ENCODE results near the gene WDR54.

- TF ChIP-seq POLR2AphosphoS5 (IDR thresholded peaks at IDR 0.05; ENCODE audit: borderline replicate concordance, low read depth, low read length) (peak; percentile 79; the same call in 1 of the 2 replicates), EZH2 (IDR thresholded peaks at IDR 0.05) (no peak), FOXP2 (optimal IDR thresholded peaks at IDR 0.05; ENCODE audit: control extremely low read depth, extremely low read length, insufficient read depth) (no peak)
Measured at GRCh38 chr2:74440378-74441169, 19.0 kb downstream of the WDR54 start.

Data from SK-N-MC (cell line).